Ascending aorta (tissue), 2 donors: ENCODE results near the gene SPACA7. TPM values are rescaled to one million over a fixed set of nuclear protein-coding genes. Genes with fewer than 3 reads are reported as not detected.

Experiments used
- DNase-seq, 2 donors: peaks; one replicate each; pipeline ENCODE4 v3.0.0-alpha.2; 2019; ENCODE audit warnings: low spot score in 2 of 2
- H3K27ac ChIP-seq, 2 donors: fragments of 200-600 bp; sonication (generic); one replicate each; pipeline ENCODE4 v1.5.1; 2016 to 2017; ENCODE audit warnings: mild to moderate bottlenecking in 1 of 2
- H3K27me3 ChIP-seq: fragments of 200-600 bp; sonication (generic); one replicate; pipeline ENCODE4 v1.5.1; 2017
- H3K36me3 ChIP-seq, 2 donors: fragments of 200-600 bp; sonication (generic); one replicate each; pipeline ENCODE4 v1.5.1; 2016
- H3K4me1 ChIP-seq, 2 donors: fragments of 200-600 bp; sonication (generic); one replicate each; pipeline ENCODE4 v1.5.1; 2016 to 2017; ENCODE audit warnings: mild to moderate bottlenecking in 1 of 2
- H3K4me3 ChIP-seq, 2 donors: fragments of 200-600 bp; sonication (generic); one replicate each; pipeline ENCODE4 v1.5.1; 2016 to 2017; ENCODE audit warnings: mild to moderate bottlenecking in 1 of 2
- H3K9me3 ChIP-seq, 2 donors: fragments of 200-600 bp; sonication (generic); one replicate each; pipeline ENCODE4 v1.5.1; 2016
- CTCF ChIP-seq, 3 experiments: fragments of 200-600 bp in 2 of 3; fragments of 450-650 bp in 1 of 3; sonication (generic) in 2 of 3; IDR thresholded peaks; one replicate each; pipeline ENCODE4 v1.5.1; 2016 to 2019; ENCODE audit warnings: antibody characterized with exemption in 3 of 3, mild to moderate bottlenecking in 1 of 3, moderate library complexity in 1 of 3
- intact Hi-C: fragments of 100-400 bp; cut with DNase I; formaldehyde crosslinking; loops from one replicate; pipeline ENCODE4 v1.15.1; 2023
- total RNA-seq: library from RNA; depleted of rRNA; stranded (reverse); fragments of >200 nt; gene quantifications from one replicate; pipeline ENCODE4 v1.1.0, GENCODE V29; 2016

The SPACA7 gene
- total RNA-seq, 1 donor from 2014 or later = not detected

- Histone ChIP-seq H3K4me3 (no peak overlapping the region), H3K27me3 (no peaks in the 10 kb centered on the region), H3K9me3 (no peaks in the 10 kb centered on the region), H3K27ac (no peak overlapping the region), H3K36me3 (no peaks in the 10 kb centered on the region), H3K4me1 (no peaks in the 10 kb centered on the region)
- peak; percentile 30 to 59 (median 34) for TF ChIP-seq CTCF (IDR thresholded peaks at IDR 0.05)
- intact Hi-C loops = loop anchor here (10.0 kb wide), 1 partner anchor 969 kb away; no protein-coding TSS in a partner anchor
- DNase-seq = no peak
Measured at GRCh38 chr13:112443995-112444311, 67.8 kb downstream of the SPACA7 start.

DNA sequence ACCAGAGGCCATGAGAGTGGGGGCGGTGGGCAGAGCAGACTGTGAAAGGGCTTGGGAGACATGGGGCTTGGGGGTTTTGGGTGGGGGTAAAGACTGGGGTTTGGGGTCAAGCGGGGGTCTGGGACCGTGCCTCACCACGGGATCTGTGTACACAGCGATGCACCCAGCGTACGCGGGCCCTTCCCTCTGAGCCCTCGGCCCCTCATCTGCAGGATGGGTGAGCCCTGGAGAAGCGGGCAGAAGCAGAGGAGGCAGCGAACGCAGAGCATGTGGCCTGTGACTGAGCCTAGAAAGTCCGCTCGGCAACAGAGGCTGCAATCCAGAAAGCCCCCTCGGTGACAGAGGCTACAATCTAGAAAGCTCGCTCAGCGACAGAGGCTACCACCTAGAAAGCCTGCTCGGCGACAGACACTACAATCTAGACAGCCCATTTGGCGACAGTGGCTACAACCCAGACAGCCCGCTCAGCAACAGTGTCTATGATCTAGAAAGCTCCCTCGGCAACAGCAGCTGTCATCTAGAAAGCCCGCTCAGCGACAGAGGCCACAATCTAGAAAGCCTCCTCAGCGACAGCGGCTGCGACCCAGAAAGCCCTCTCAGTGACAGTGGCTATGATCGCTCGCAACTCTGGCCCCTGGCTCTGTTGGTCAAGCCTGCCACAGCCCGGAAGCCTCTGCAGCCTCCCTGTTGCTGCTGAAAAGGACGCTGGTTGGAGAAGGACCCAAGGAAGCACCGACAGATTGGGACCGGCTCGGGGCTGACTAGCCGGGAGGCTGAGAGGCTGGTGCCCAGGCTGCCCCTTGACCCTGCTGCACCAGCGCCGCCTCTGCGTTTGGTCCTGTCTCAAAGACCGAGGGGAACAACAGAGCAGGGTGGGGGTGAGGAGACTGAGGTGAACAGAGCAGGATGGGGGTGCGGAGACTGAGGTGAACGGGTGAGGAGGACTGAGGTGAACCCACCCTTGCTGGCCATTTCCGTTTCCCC, 68.6 kb downstream of the SPACA7 start:
- TF ChIP-seq CTCF (IDR thresholded peaks at IDR 0.05) = no peak
- Histone ChIP-seq H3K36me3 (no peaks in the 10 kb centered on the region), H3K4me1 (no peaks in the 10 kb centered on the region), H3K4me3 (no peak overlapping the region), H3K9me3 (no peaks in the 10 kb centered on the region), H3K27me3 (no peaks in the 10 kb centered on the region), H3K27ac (no peak overlapping the region)
- intact Hi-C loops = loop anchor here (10.0 kb wide), 1 partner anchor 970 kb away; no protein-coding TSS in a partner anchor
- DNase-seq = no peak

GRCh38 chr13:112445411-112446271, 69.5 kb downstream of the SPACA7 start:
- DNase-seq = no peak
- no peaks in the 10 kb centered on the region for H3K9me3 ChIP-seq
- intact Hi-C loops = loop anchor here (10.0 kb wide), 1 partner anchor 971 kb away; no protein-coding TSS in a partner anchor
- no peaks in the 10 kb centered on the region for H3K36me3 ChIP-seq
- no peak overlapping the region for H3K27ac ChIP-seq
- H3K27me3 ChIP-seq = no peaks in the 10 kb centered on the region
- no peak overlapping the region for H3K4me3 ChIP-seq
- no peaks in the 10 kb centered on the region for H3K4me1 ChIP-seq
- TF ChIP-seq CTCF (IDR thresholded peaks at IDR 0.05) = no peak

GRCh38 chr13:112446347-112446861, 70.2 kb downstream of the SPACA7 start:
- Histone ChIP-seq H3K9me3 (no peaks in the 10 kb centered on the region), H3K27ac (no peak overlapping the region), H3K27me3 (no peaks in the 10 kb centered on the region), H3K4me1 (no peaks in the 10 kb centered on the region), H3K4me3 (no peak overlapping the region), H3K36me3 (no peaks in the 10 kb centered on the region)
- no peak for DNase-seq
- no peak for TF ChIP-seq CTCF (IDR thresholded peaks at IDR 0.05)
- intact Hi-C loops = loop anchor here (10.0 kb wide), 1 partner anchor 972 kb away; no protein-coding TSS in a partner anchor

DNA sequence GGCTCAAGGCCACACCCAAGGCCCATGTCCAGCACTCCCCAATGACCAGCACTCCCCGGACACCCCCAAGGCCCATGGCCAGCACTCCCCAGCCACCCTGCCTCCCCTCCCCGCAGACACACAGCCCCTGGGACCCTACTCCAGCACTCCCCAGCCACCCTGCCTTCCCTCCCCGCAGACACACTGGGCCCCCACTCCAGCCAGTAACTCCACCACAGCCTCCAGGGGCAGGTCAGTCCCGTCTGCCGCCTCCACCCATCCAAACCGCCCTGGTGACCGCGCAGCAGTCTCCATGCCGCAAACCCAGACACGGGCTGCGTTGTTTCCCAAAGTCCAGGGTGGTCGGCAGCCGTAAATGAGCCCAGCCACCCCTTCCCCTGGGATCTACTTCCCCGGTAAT, 70.7 kb downstream of the SPACA7 start:
- no peak for DNase-seq
- no peaks in the 10 kb centered on the region for H3K27me3 ChIP-seq
- TF ChIP-seq CTCF (IDR thresholded peaks at IDR 0.05) = no peak
- H3K36me3 ChIP-seq = no peaks in the 10 kb centered on the region
- H3K9me3 ChIP-seq = no peaks in the 10 kb centered on the region
- no peaks in the 10 kb centered on the region for H3K4me1 ChIP-seq
- H3K27ac ChIP-seq = no peak overlapping the region
- no peak overlapping the region for H3K4me3 ChIP-seq
- intact Hi-C loops = loop anchor here (10.0 kb wide), 1 partner anchor 972 kb away; no protein-coding TSS in a partner anchor
